Panc1 (cell line): ENCODE measurements around the gene CCDC137.

Experiments used
- CTCF ChIP-seq: fragments of 450-650 bp; IDR thresholded peaks from 2 replicates; pipeline ENCODE4 v1.5.1; 2017; ENCODE audit warnings: mild to moderate bottlenecking
- REST ChIP-seq, 2 experiments: IDR thresholded peaks; 2 replicates each; pipeline ENCODE4 v1.6.1; 2011 to 2012; ENCODE audit warnings: low read depth in 2 of 2, control low read depth in 1 of 2, low read length in 1 of 2, mild to moderate bottlenecking in 1 of 2, moderate library complexity in 1 of 2; ENCODE audit not compliant: insufficient read depth in 1 of 2

GRCh38 chr17:81702934-81703746, 36.6 kb downstream of the CCDC137 start, which contains the start of gene MRPL12:
- TF ChIP-seq CTCF (no peak), REST (IDR thresholded peaks at IDR 0.05; ENCODE audit: insufficient read depth in 1 of 2, low read depth in 2 of 2, low read length in 1 of 2) (peak in 1 of 2 experiments; percentile 0; a peak in 1 of 4 replicates)
